Cardiac muscle cell (in vitro differentiated cells and primary cell): ENCODE measurements around the gene SLC30A9. TPM values are rescaled to one million over a fixed set of nuclear protein-coding genes. Genes with fewer than 3 reads are reported as not detected.

Experiments
- DNase-seq, 2 donors: peaks; one replicate each; pipeline versions ENCODE4 v3.0.0 to v3.0.0-alpha.2; 2010 to 2017; ENCODE audit warnings: low read depth in 1 of 2, low spot score in 1 of 2
- H3K27ac ChIP-seq: fragments of 200-600 bp; sonication (generic); 2 replicates; pipeline ENCODE4 v1.5.1; 2016
- H3K27me3 ChIP-seq: fragments of 200-600 bp; sonication (generic); 2 replicates; pipeline ENCODE4 v1.6.0; 2016; ENCODE audit warnings: control low read depth
- H3K36me3 ChIP-seq: fragments of 200-600 bp; sonication (generic); 2 replicates; pipeline ENCODE4 v1.5.1; 2016; ENCODE audit warnings: control low read depth
- H3K4me1 ChIP-seq: fragments of 200-600 bp; sonication (generic); 2 replicates; pipeline ENCODE4 v1.8.1; 2017; ENCODE audit warnings: low read depth, mild to moderate bottlenecking, mixed run types
- H3K4me3 ChIP-seq: fragments of 200-600 bp; sonication (generic); 2 replicates; pipeline ENCODE4 v1.5.1; 2016; ENCODE audit warnings: mild to moderate bottlenecking
- H3K9me3 ChIP-seq: fragments of 200-600 bp; sonication (generic); 2 replicates; pipeline ENCODE4 v1.5.1; 2017; ENCODE audit warnings: low read depth, mild to moderate bottlenecking, control low read depth
- polyA plus RNA-seq: library from polyadenylated mRNA; unstranded; fragments of >200 nt; fragmentation: Nextera tagmentation; extraction: Ambion mirVana; gene quantifications from 2 replicates; pipeline ENCODE4 v1.2.1, GENCODE V29; 2016
- total RNA-seq: library from RNA; depleted of rRNA; stranded (reverse); fragments of >200 nt; gene quantifications from 2 replicates; pipeline ENCODE4 v1.2.3, GENCODE V29; 2016
- TF ChIP-seq, protein P1 (sequence below): IDR thresholded peaks from 2 replicates; pipeline ENCODE4 v1.5.1; 2012; ENCODE audit warnings: low read depth, mild to moderate bottlenecking, low read length

Gene SLC30A9
- total and polyA plus RNA-seq, 2 experiments from 2014 or later, result 62.2 to 99.1 TPM

- TF ChIP-seq, protein P1, sequence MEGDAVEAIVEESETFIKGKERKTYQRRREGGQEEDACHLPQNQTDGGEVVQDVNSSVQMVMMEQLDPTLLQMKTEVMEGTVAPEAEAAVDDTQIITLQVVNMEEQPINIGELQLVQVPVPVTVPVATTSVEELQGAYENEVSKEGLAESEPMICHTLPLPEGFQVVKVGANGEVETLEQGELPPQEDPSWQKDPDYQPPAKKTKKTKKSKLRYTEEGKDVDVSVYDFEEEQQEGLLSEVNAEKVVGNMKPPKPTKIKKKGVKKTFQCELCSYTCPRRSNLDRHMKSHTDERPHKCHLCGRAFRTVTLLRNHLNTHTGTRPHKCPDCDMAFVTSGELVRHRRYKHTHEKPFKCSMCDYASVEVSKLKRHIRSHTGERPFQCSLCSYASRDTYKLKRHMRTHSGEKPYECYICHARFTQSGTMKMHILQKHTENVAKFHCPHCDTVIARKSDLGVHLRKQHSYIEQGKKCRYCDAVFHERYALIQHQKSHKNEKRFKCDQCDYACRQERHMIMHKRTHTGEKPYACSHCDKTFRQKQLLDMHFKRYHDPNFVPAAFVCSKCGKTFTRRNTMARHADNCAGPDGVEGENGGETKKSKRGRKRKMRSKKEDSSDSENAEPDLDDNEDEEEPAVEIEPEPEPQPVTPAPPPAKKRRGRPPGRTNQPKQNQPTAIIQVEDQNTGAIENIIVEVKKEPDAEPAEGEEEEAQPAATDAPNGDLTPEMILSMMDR, result peak; percentile 37
- DNase-seq, result peak; percentile 24 to 56
- peaks cover 9% of the 10 kb centered on the region for H3K36me3 ChIP-seq
- H3K4me1 ChIP-seq, result no peaks in the 10 kb centered on the region
- H3K4me3 ChIP-seq, result no peak overlapping the region
- H3K9me3 ChIP-seq, result no peaks in the 10 kb centered on the region
- no peaks in the 10 kb centered on the region for H3K27me3 ChIP-seq
- H3K27ac ChIP-seq, result no peak overlapping the region
Measured at GRCh38 chr4:41957634-41958033, 32.7 kb upstream of the SLC30A9 start.

GRCh38 chr4:41963105-41963504 is 27.2 kb upstream of the SLC30A9 start:
- Histone ChIP-seq H3K36me3 (no peaks in the 10 kb centered on the region), H3K9me3 (no peaks in the 10 kb centered on the region), H3K27ac (no peak overlapping the region), H3K4me1 (no peaks in the 10 kb centered on the region), H3K4me3 (no peak overlapping the region), H3K27me3 (no peaks in the 10 kb centered on the region)
- TF ChIP-seq, protein P1, result peak; percentile 47
- peak; percentile 23 to 31 for DNase-seq

- H3K4me1 ChIP-seq, result no peaks in the 10 kb centered on the region
- H3K27me3 ChIP-seq, result no peaks in the 10 kb centered on the region
- DNase-seq, result no peak
- TF ChIP-seq, protein P1, result no peak
- no peak overlapping the region for H3K4me3 ChIP-seq
- H3K27ac ChIP-seq, result no peak overlapping the region
- H3K36me3 ChIP-seq, result no peaks in the 10 kb centered on the region
- H3K9me3 ChIP-seq, result no peaks in the 10 kb centered on the region
Measured at GRCh38 chr4:41964401-41964800, 25.9 kb upstream of the SLC30A9 start.

GRCh38 chr4:41967392-41967791 is 22.9 kb upstream of the SLC30A9 start:
- DNase-seq, result no peak
- no peak overlapping the region for H3K27ac ChIP-seq

GRCh38 chr4:41969671-41970070 is 20.7 kb upstream of the SLC30A9 start:
- no peak for DNase-seq
- H3K27ac ChIP-seq, result no peak overlapping the region
- TF ChIP-seq, protein P1, result no peak
- no peaks in the 10 kb centered on the region for H3K9me3 ChIP-seq
- no peaks in the 10 kb centered on the region for H3K4me1 ChIP-seq
- no peaks in the 10 kb centered on the region for H3K27me3 ChIP-seq
- no peak overlapping the region for H3K4me3 ChIP-seq
- H3K36me3 ChIP-seq, result no peaks in the 10 kb centered on the region

More at GRCh38 chr4:41967392-41967791, 22.9 kb upstream of the SLC30A9 start:
- TF ChIP-seq, protein P1, result no peak
- no peaks in the 10 kb centered on the region for H3K36me3 ChIP-seq
- H3K9me3 ChIP-seq, result no peaks in the 10 kb centered on the region
- H3K27me3 ChIP-seq, result no peaks in the 10 kb centered on the region
- H3K4me1 ChIP-seq, result no peaks in the 10 kb centered on the region
- no peak overlapping the region for H3K4me3 ChIP-seq

DNA sequence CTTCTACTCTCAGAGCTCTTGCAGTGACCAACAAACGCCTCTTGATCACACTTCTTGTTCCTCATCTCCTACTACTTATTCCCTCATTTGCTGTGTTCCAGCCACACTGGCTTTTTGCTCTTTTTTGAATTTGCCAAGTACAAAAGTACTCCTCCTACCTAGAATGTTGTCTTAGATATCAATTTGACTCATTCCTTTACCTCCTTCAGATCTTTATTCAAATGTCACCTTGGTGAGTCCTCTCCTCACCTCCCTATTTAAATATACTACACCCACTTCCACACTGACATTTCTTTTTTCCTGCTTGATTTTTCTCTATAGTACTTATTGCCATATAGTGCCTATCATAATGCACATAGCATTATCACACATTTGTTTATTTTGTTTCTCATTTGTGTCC is 15.0 kb upstream of the SLC30A9 start:
- H3K4me3 ChIP-seq, result no peak overlapping the region
- H3K27ac ChIP-seq, result no peak overlapping the region
- H3K27me3 ChIP-seq, result no peaks in the 10 kb centered on the region
- H3K4me1 ChIP-seq, result no peaks in the 10 kb centered on the region
- TF ChIP-seq, protein P1, result no peak
- no peak for DNase-seq
- H3K9me3 ChIP-seq, result no peaks in the 10 kb centered on the region
- no peaks in the 10 kb centered on the region for H3K36me3 ChIP-seq
